SK-N-SH treated with all-trans-retinoic acid at 6 μM for 48 hours (cell line): ENCODE measurements around the gene NUMBL.

Experiments
- ARNTL ChIP-seq: fragments of 450-650 bp; formaldehyde crosslinking; IDR thresholded peaks from 2 replicates; pipeline ENCODE4 v1.5.0; 2020; ENCODE audit warnings: low read depth, mild to moderate bottlenecking, moderate library complexity, borderline replicate concordance
- CREB5 ChIP-seq: fragments of 250-450 bp; sonication (Bioruptor Pico); IDR thresholded peaks from 2 replicates; pipeline ENCODE4 v1.5.1; 2020; ENCODE audit warnings: low read depth, mild to moderate bottlenecking, moderate library complexity
- ESRRG ChIP-seq: fragments of 250-450 bp; sonication (Bioruptor Pico); IDR thresholded peaks from 2 replicates; pipeline ENCODE4 v1.6.1; 2021; ENCODE audit warnings: mild to moderate bottlenecking
- GLIS3 ChIP-seq: fragments of 250-450 bp; sonication (Bioruptor Pico); IDR thresholded peaks from 2 replicates; pipeline ENCODE4 v1.5.0; 2020; ENCODE audit warnings: mild to moderate bottlenecking, moderate library complexity
- ISL1 ChIP-seq: fragments of 250-450 bp; sonication (Bioruptor Pico); IDR thresholded peaks from 2 replicates; pipeline ENCODE4 v2.1.2; 2022; ENCODE audit warnings: mild to moderate bottlenecking, moderate library complexity
- OSR1 ChIP-seq: fragments of 250-450 bp; sonication (Bioruptor Pico); IDR thresholded peaks from 2 replicates; pipeline ENCODE4 v1.8.0; 2022; ENCODE audit warnings: moderate library complexity, mild to moderate bottlenecking, inconsistent platforms
- PATZ1 ChIP-seq: fragments of 250-450 bp; sonication (Bioruptor Pico); IDR thresholded peaks from 2 replicates; pipeline ENCODE4 v1.8.0; 2020; ENCODE audit warnings: mild to moderate bottlenecking, moderate library complexity, borderline replicate concordance
- RARB ChIP-seq: fragments of 250-450 bp; sonication (Bioruptor Pico); IDR thresholded peaks from 2 replicates; pipeline ENCODE4 v1.8.0; 2021; ENCODE audit warnings: mild to moderate bottlenecking, moderate library complexity
- SNAI2 ChIP-seq: fragments of 250-450 bp; sonication (Bioruptor Pico); IDR thresholded peaks from 2 replicates; pipeline ENCODE4 v1.5.0; 2020; ENCODE audit warnings: mild to moderate bottlenecking, moderate library complexity
- TSHZ2 ChIP-seq: fragments of 250-450 bp; sonication (Bioruptor Pico); IDR thresholded peaks from 2 replicates; pipeline ENCODE4 v1.5.0; 2020; ENCODE audit warnings: mild to moderate bottlenecking, moderate library complexity
- ZC3H10 ChIP-seq: fragments of 250-450 bp; sonication (Bioruptor Pico); IDR thresholded peaks from 2 replicates; pipeline ENCODE4 v1.5.1; 2021; ENCODE audit warnings: mild to moderate bottlenecking, moderate library complexity
- ZFP30 ChIP-seq: fragments of 450-650 bp; formaldehyde crosslinking; IDR thresholded peaks from 2 replicates; pipeline ENCODE4 v1.5.0; 2022; ENCODE audit warnings: mild to moderate bottlenecking, moderate library complexity
- ZNF8 ChIP-seq: fragments of 450-650 bp; formaldehyde crosslinking; IDR thresholded peaks from 2 replicates; pipeline ENCODE4 v1.5.0; 2020; ENCODE audit warnings: mild to moderate bottlenecking, moderate library complexity

GRCh38 chr19:40736661-40737060, 46.2 kb upstream of the NUMBL start:
- TF ChIP-seq SNAI2 (no peak), GLIS3 (CRISPR knock-in tag) (no peak), ZNF8 (CRISPR knock-in tag) (no peak), TSHZ2 (CRISPR knock-in tag) (no peak), RARB (CRISPR knock-in tag) (no peak), PATZ1 (no peak), ZC3H10 (CRISPR knock-in tag) (no peak), ZFP30 (CRISPR knock-in tag) (no peak), ARNTL (CRISPR knock-in tag) (no peak), ESRRG (CRISPR knock-in tag) (no peak), ISL1 (no peak), CREB5 (CRISPR knock-in tag) (no peak), OSR1 (no peak)
